HEK293 (cell line): Measurements from ENCODE around the gene PAMR1.

Experiments
- CTCF ChIA-PET: fragments of 350-600 bp; formaldehyde crosslinking; extraction: SDS; loops from one replicate; lab custom pipeline; 2021; ENCODE audit warnings: antibody characterized with exemption; lab: Yijun Ruan, JAX
- POLR2A ChIA-PET: fragments of 300-600 bp; formaldehyde crosslinking; extraction: SDS; loops from one replicate; lab custom pipeline; 2020; ENCODE audit warnings: antibody characterized with exemption, inconsistent platforms; lab: Yijun Ruan, JAX
- H3K27ac ChIP-seq: fragments of 200-500 bp; sonication (Bioruptor generic); 2 replicates; pipeline ENCODE4 v1.5.1; 2014; ENCODE audit warnings: low read depth, low read length, control low read depth, inconsistent platforms; ENCODE audit errors: extremely low read depth
- H3K36me3 ChIP-seq, 2 experiments: fragments of 200-500 bp in 1 of 2; sonication (Bioruptor generic) in 1 of 2; 1 replicate in 1 of 2; 2 replicates in 1 of 2; pipeline ENCODE4 v1.5.1; 2014 to 2017; ENCODE audit warnings: inconsistent platforms in 2 of 2, low read length in 2 of 2; ENCODE audit not compliant: control insufficient read depth in 2 of 2, insufficient read depth in 1 of 2
- H3K4me1 ChIP-seq: fragments of 200-500 bp; sonication (Bioruptor generic); 2 replicates; pipeline ENCODE4 v1.5.1; 2014; ENCODE audit warnings: mild to moderate bottlenecking, low read length, inconsistent platforms; ENCODE audit not compliant: control insufficient read depth, insufficient read depth
- H3K4me3 ChIP-seq: 2 replicates; pipeline ENCODE4 v1.5.1; 2011; ENCODE audit warnings: low read depth, mild to moderate bottlenecking, control low read depth, low read length, moderate library complexity
- H3K9me3 ChIP-seq: fragments of 200-500 bp; sonication (Bioruptor generic); 2 replicates; pipeline ENCODE4 v1.5.1; 2014; ENCODE audit warnings: low read depth, low read length, inconsistent platforms; ENCODE audit not compliant: control insufficient read depth, insufficient read depth
- AEBP2 ChIP-seq: fragments of 450-650 bp; formaldehyde crosslinking; IDR thresholded peaks from 2 replicates; pipeline ENCODE4 v1.5.1; 2016; ENCODE audit warnings: missing biosample characterization, missing genetic modification characterization, borderline replicate concordance
- HOXA7 ChIP-seq: sonication (generic); formaldehyde crosslinking; IDR thresholded peaks from 2 replicates; pipeline ENCODE4 v1.8.1; 2022; ENCODE audit warnings: missing genetic modification reagents, borderline replicate concordance
- MZF1 ChIP-seq: fragments of 450-650 bp; formaldehyde crosslinking; IDR thresholded peaks from 2 replicates; pipeline ENCODE4 v1.5.1; 2017; ENCODE audit warnings: missing biosample characterization, missing genetic modification characterization, borderline replicate concordance
- SP3 ChIP-seq: fragments of 450-650 bp; formaldehyde crosslinking; IDR thresholded peaks from 2 replicates; pipeline ENCODE4 v1.5.1; 2016; ENCODE audit warnings: missing biosample characterization, missing genetic modification characterization
- WT1 ChIP-seq: fragments of 450-650 bp; formaldehyde crosslinking; IDR thresholded peaks from 2 replicates; pipeline ENCODE4 v1.5.1; 2016; ENCODE audit warnings: missing biosample characterization, missing genetic modification characterization
- ZBTB1 ChIP-seq: fragments of 450-650 bp; formaldehyde crosslinking; IDR thresholded peaks from 2 replicates; pipeline ENCODE4 v1.5.1; 2016; ENCODE audit warnings: missing biosample characterization, missing genetic modification characterization
- ZBTB11 ChIP-seq: fragments of 450-650 bp; formaldehyde crosslinking; conservative IDR thresholded peaks from 2 replicates; pipeline ENCODE4 v1.5.1; 2016; ENCODE audit warnings: low read depth, missing biosample characterization, missing genetic modification characterization
- ZFP37 ChIP-seq: fragments of 450-650 bp; formaldehyde crosslinking; IDR thresholded peaks from 2 replicates; pipeline ENCODE4 v1.5.1; 2016; ENCODE audit warnings: missing biosample characterization, missing genetic modification characterization
- ZNF10 ChIP-seq: fragments of 450-650 bp; formaldehyde crosslinking; IDR thresholded peaks from 2 replicates; pipeline ENCODE4 v1.5.1; 2017; ENCODE audit warnings: missing biosample characterization, missing genetic modification characterization
- ZNF202 ChIP-seq: fragments of 450-650 bp; formaldehyde crosslinking; IDR thresholded peaks from 2 replicates; pipeline ENCODE4 v1.5.1; 2016; ENCODE audit warnings: missing biosample characterization, missing genetic modification characterization, borderline replicate concordance
- ZNF214 ChIP-seq: fragments of 450-650 bp; formaldehyde crosslinking; IDR thresholded peaks from 2 replicates; pipeline ENCODE4 v1.5.1; 2017; ENCODE audit warnings: missing biosample characterization, mild to moderate bottlenecking, missing genetic modification characterization, borderline replicate concordance
- ZNF274 ChIP-seq, 2 experiments: fragments of 200-500 bp in 1 of 2; fragments of 450-650 bp in 1 of 2; sonication (Bioruptor generic) in 1 of 2; formaldehyde crosslinking in 1 of 2; IDR thresholded peaks; 2 replicates each; pipeline versions ENCODE4 v1.5.1 to v1.6.1; 2014 to 2016; ENCODE audit warnings: borderline replicate concordance in 1 of 2, inconsistent platforms in 1 of 2, low read length in 1 of 2, missing biosample characterization in 1 of 2, missing genetic modification characterization in 1 of 2
- ZNF324 ChIP-seq: fragments of 450-650 bp; formaldehyde crosslinking; IDR thresholded peaks from 2 replicates; pipeline ENCODE4 v1.5.1; 2016; ENCODE audit warnings: missing biosample characterization, missing genetic modification characterization
- ZNF341 ChIP-seq: fragments of 450-650 bp; formaldehyde crosslinking; IDR thresholded peaks from 2 replicates; pipeline ENCODE4; 2016; ENCODE audit warnings: low read depth, missing biosample characterization, missing genetic modification characterization
- ZNF433 ChIP-seq: fragments of 450-650 bp; formaldehyde crosslinking; IDR thresholded peaks from 2 replicates; pipeline ENCODE4 v1.5.1; 2016; ENCODE audit warnings: missing biosample characterization, missing genetic modification characterization, low read depth
- ZNF529 ChIP-seq: fragments of 450-650 bp; formaldehyde crosslinking; IDR thresholded peaks from 2 replicates; pipeline ENCODE4 v1.5.1; 2017; ENCODE audit warnings: missing genetic modification characterization, missing biosample characterization; ENCODE audit not compliant: insufficient replicate concordance
- ZNF692 ChIP-seq: fragments of 450-650 bp; formaldehyde crosslinking; IDR thresholded peaks from 2 replicates; pipeline ENCODE4 v1.5.1; 2016; ENCODE audit warnings: missing biosample characterization, missing genetic modification characterization
- ZNF701 ChIP-seq: fragments of 450-650 bp; formaldehyde crosslinking; IDR thresholded peaks from 2 replicates; pipeline ENCODE4 v1.5.1; 2016; ENCODE audit warnings: missing biosample characterization, missing genetic modification characterization
- TF ChIP-seq, protein P1 (sequence below): fragments of 450-650 bp; formaldehyde crosslinking; IDR thresholded peaks from 2 replicates; pipeline ENCODE4 v1.5.1; 2016; ENCODE audit warnings: missing biosample characterization, missing genetic modification characterization, borderline replicate concordance

The PAMR1 gene

GRCh38 chr11:35567737-35568465 lies 42.5 kb upstream of the PAMR1 start:
- Histone ChIP-seq H3K4me1 (no peaks in the 10 kb centered on the region), H3K36me3 (no peaks in the 10 kb centered on the region), H3K27ac (no peak overlapping the region), H3K9me3 (no peaks in the 10 kb centered on the region), H3K4me3 (no peak overlapping the region)
- ChIA-PET CTCF (interaction anchor here (0.7 to 1.0 kb wide), 2 partner anchors 254 to 346 kb away, joined by 3 read pairs; no protein-coding TSS in a partner anchor), POLR2A (no interaction called here)
- TF ChIP-seq ZNF274 (IDR thresholded peaks at IDR 0.05; ENCODE audit: low read length) (no peak), ZNF274 (tag by site-specific recombination; IDR thresholded peaks at IDR 0.05; ENCODE audit: borderline replicate concordance) (no peak), ZNF433 (tag by site-specific recombination) (no peak), ZNF701 (tag by site-specific recombination) (no peak), ZNF214 (tag by site-specific recombination) (no peak), ZNF202 (tag by site-specific recombination) (no peak), ZNF692 (tag by site-specific recombination) (no peak)
- TF ChIP-seq, protein P1, sequence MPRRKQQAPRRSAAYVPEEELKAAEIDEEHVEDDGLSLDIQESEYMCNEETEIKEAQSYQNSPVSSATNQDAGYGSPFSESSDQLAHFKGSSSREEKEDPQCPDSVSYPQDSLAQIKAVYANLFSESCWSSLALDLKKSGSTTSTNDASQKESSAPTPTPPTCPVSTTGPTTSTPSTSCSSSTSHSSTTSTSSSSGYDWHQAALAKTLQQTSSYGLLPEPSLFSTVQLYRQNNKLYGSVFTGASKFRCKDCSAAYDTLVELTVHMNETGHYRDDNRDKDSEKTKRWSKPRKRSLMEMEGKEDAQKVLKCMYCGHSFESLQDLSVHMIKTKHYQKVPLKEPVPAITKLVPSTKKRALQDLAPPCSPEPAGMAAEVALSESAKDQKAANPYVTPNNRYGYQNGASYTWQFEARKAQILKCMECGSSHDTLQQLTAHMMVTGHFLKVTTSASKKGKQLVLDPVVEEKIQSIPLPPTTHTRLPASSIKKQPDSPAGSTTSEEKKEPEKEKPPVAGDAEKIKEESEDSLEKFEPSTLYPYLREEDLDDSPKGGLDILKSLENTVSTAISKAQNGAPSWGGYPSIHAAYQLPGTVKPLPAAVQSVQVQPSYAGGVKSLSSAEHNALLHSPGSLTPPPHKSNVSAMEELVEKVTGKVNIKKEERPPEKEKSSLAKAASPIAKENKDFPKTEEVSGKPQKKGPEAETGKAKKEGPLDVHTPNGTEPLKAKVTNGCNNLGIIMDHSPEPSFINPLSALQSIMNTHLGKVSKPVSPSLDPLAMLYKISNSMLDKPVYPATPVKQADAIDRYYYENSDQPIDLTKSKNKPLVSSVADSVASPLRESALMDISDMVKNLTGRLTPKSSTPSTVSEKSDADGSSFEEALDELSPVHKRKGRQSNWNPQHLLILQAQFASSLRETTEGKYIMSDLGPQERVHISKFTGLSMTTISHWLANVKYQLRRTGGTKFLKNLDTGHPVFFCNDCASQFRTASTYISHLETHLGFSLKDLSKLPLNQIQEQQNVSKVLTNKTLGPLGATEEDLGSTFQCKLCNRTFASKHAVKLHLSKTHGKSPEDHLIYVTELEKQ (tag by site-specific recombination): no peak

DNA sequence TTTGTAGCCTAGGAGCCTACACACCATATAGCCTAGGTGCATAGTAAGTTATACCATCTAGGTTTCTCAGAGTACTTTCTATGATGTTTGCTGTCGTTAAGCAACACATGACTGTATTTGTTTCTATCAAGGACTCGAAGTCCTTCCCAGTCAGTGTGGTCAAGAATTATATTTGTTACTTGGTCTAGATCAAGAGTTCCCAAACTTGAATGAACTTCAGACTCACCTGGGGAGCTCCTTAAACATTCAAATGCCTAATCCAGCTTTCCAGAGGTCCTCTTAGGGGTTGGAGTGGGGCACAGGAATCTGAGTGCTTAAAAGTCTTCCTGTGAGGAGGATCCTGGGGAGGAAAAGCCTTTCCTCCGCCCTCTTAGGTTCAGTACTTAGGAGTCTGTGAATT lies 41.5 kb upstream of the PAMR1 start:
- Histone ChIP-seq H3K9me3 (no peaks in the 10 kb centered on the region), H3K4me1 (no peaks in the 10 kb centered on the region), H3K36me3 (no peaks in the 10 kb centered on the region), H3K4me3 (no peak overlapping the region), H3K27ac (no peak overlapping the region)
- ChIA-PET CTCF (interaction anchor here (1.0 kb wide), 1 partner anchor 255 kb away, joined by 3 read pairs; no protein-coding TSS in a partner anchor), POLR2A (no interaction called here)
- no peak for TF ChIP-seq MZF1 (tag by site-specific recombination)
- no peak for TF ChIP-seq ZNF324
- TF ChIP-seq ZFP37 (tag by site-specific recombination): no peak
- TF ChIP-seq ZNF341: no peak
- TF ChIP-seq WT1 (tag by site-specific recombination): no peak
- TF ChIP-seq SP3 (tag by site-specific recombination): no peak

DNA sequence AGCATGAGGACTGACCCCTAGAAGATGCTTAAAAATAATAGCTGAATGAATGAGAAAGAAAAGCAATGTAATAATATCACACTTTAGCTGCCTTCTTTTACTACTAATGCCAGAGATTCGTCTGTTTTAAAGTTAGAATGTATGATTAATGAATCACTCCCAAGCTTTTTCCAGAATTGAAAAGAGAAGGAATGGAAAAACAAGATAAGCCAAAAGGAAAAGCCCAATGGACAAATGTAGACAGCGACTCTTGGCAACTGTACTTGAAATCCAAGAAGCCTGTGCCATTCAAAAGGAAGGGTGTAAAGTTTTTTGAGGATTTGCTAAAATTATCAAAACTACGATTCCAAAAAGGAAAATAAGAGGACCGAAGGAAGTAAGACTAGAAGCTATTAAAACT lies 40.8 kb upstream of the PAMR1 start:
- ChIA-PET CTCF (interaction anchor here (0.7 kb wide), 1 partner anchor 78 kb away, joined by 3 read pairs; no protein-coding TSS in a partner anchor), POLR2A (no interaction called here)
- H3K36me3 ChIP-seq: no peaks in the 10 kb centered on the region
- no peak for TF ChIP-seq HOXA7 (CRISPR knock-in tag)
- no peak for TF ChIP-seq ZBTB11 (tag by site-specific recombination)
- no peak for TF ChIP-seq ZNF10 (tag by site-specific recombination)
- TF ChIP-seq ZBTB1: no peak
- TF ChIP-seq AEBP2 (tag by site-specific recombination): no peak
- no peak for TF ChIP-seq ZNF529 (tag by site-specific recombination)
- H3K27ac ChIP-seq: no peak overlapping the region
- no peaks in the 10 kb centered on the region for H3K4me1 ChIP-seq
- H3K9me3 ChIP-seq: no peaks in the 10 kb centered on the region
- no peak overlapping the region for H3K4me3 ChIP-seq
